Brain pericyte (primary cell): ENCODE results near the gene SEMA3B.
"Not testable (repeated sequence)": the region's sequence is repeated elsewhere in the genome, so short reads cannot be mapped to it uniquely, and the experiment has no call there.

Source experiments
- DNase-seq: peaks from one replicate; pipeline ENCODE4 v3.0.0-alpha.2; 2012; ENCODE audit warnings: low read depth, low spot score

Gene SEMA3B

DNA sequence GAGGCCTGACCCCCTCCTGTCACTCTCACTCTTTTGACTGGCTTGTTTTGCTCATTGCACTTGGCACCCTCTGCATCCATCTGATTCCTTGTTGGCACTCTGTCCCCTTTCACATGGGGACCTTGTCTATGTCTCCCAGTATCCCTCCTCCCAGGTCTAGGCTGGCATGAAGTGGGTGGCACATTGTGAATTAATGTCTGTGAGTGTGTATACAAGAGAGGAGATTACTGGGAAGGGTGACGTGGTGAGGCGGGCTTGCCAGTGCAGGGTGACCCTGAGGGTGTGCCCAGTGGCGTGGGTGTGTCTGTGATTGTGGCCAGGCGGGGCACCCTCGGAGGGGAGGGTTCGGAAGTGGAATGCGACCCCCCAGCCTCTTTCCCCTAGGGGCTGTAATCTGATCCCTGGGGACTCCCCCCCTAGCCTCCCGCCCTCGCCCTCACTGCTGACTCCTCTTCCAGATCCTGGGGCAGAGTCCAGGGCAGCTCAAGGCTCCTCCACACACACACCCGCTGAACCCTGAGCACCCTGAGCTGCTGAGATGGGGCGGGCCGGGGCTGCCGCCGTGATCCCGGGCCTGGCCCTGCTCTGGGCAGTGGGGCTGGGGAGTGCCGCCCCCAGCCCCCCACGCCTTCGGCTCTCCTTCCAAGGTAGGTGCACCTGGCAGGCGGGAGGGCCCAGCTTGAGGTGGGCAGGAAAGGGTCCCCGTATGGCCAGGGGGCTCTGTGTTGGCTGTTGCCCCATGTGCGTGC lies at the start of gene SEMA3B:
SEMA3B (plus strand) TSS at position 445 of the 749 bp plus-strand sequence; CDS start at position 539, 94 bp downstream.
- no peak for DNase-seq

DNA sequence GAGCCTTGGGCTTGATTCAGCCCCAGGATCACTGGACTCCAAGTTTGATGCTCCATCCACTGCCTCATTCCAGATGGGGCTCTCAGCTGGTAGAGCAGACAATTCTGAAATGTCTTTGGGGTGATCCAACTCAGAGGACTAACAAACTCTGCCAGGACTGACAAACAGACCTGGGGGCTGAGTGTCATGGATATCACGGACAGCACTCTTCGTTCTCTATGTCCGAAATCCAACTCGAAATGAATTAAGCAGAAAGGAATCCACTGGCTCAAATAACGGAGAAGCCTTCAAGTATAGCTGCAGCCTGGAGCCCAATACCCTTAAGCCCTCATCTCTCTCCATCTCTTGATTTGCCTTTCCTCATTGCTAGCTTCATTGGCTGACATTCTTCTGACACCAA lies 49.7 kb upstream of the SEMA3B start:
- no peak for DNase-seq

DNA sequence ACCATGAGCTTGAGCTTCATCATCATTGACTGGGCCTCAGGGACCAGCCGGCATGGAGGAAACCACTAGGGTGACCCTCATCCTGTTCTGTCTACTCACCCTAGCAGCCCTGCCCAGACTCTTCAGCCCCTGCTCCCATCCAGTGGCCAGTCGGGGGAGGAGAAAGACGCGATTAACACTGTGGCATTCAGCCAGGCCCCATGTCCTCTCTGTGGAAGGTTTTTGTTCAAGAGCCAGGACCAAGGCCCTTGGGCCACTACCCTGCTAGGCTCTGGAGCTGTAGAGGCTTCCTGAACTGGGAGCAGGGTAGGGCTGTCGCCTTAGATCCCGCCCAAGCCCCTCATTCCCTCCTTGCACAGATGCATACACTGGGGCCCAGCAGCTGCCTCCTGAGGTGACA lies 48.8 kb upstream of the SEMA3B start:
- DNase-seq = no peak

GRCh38 chr3:50221051-50221410 lies 47.9 kb upstream of the SEMA3B start:
- DNase-seq = no peak

DNA sequence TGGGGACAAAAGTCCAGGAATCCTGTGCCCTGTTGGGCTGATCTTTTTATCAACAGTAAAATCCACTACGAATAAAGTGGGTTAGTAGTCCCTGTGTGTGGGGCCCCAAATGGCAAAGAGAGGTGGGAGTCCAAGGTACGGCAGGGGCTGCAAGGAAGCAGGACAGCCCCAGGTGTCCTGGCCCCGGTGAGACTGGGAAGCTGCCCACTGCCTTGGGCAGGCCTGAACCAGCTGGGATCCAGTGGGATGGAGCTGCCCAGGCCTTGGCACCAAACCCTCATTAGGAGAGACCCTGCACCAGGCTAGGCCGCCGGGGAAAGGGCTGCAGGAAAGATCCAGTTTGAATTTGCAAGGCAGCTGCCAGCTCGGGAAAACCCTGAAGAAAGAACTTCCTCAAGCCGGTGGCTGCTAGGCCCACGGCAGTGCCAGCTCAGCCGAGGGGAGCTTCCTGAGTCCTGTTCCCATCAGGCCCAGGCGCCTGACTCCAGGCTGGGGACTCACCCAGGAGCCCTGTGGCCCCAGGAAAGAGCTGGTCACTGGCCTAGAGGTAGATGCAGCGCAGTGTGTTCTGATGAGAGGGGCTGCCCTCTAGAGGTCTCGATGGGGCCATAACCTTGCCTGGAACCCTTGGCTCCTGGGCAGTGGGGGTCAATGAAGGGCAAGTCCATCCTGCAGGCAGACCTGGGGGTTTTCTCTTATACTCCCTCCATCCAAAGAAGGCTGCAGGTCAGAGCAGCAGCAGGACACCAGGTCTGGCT lies 47.4 kb upstream of the SEMA3B start:
- no peak for DNase-seq

GRCh38 chr3:50222169-50222528 lies 46.8 kb upstream of the SEMA3B start:
- DNase-seq = no peak

- no peak for DNase-seq
Measured at GRCh38 chr3:50224639-50225038, 44.3 kb upstream of the SEMA3B start.

DNA sequence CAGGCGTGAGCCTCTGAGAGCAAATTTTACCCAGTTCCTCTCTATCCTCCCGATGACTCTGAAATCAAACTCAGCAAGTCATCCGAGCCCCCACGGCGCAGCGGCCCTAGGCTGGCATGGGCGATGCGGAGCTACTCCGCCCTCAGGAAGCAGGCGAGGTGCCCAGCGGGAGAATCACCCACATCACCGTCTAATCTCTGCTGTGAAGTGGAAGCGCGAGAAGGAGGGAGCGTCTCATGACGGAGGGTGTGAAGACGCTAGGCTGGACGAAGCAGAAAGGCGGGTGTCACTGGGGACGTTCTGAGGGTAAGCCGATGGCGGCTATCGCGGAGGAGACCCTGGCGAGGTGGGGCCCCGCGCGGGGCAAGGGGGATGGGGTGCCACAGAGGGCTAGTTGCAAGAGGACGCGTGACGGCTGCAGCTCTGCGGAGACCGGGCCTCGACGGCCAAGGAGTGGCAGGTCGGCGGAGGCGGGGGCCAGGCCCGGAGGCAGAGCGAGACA lies 42.0 kb upstream of the SEMA3B start:
- DNase-seq = no peak

GRCh38 chr3:50227390-50228183 lies 41.4 kb upstream of the SEMA3B start:
- no peak for DNase-seq

- not testable (repeated sequence) for DNase-seq
Measured at GRCh38 chr3:50228184-50228763, 40.7 kb upstream of the SEMA3B start.

DNA sequence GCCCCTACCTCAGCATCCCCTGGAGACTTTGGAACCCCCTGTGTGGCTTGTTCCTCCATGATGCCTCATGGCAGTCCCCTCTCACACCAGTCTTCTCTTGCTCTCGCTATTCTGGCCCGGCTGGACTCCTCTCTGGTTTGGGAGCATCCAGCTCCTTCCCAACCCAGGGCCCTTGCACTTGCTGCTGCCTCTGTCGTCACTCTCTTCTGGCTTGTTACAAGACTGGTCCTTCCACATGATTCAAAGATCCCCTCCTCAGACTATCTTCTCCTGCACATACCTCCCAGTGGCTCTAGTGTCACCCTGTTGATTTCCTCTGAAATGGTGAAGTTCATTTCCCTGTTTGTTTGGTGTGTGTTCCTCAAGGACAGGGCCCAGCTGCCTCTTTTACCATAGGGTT lies 39.5 kb upstream of the SEMA3B start:
- DNase-seq = no peak

DNA sequence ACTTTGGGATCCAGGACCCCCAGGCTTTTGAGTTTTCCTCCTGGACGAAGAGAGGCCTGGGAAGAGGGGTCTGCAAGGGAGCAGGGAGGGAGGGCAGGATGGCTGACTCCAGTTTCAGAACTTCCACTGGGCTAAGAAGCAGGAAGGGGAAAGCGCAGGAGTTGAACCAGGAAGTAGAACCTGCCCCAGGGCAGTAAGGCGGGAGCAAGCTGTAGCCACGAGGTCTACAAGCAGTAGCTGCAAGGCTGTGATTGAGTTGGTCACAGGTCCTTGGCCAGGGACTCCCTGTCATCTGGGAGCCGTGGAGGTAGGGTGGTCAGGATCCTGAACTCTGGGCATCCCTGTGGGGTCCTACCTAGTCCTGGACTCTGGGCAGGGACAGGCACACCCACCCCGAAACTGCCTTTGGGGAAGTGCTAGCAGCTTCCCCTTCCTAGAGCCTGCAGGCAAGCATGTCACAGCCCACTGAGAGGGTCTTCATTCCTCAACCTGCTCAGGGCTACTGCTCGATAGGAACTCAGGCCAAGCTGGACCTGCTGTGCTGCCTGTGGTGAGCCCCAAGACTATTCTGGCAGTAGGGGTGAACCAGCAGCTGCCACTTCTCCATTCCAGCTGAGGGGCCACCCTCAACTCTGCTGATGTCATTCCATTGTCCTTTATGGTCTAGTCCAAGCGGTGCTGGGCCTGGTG lies 38.7 kb upstream of the SEMA3B start:
- DNase-seq = no peak

GRCh38 chr3:50230794-50231125 lies 38.2 kb upstream of the SEMA3B start:
- no peak for DNase-seq

- DNase-seq = no peak
Measured at GRCh38 chr3:50231581-50231980, 37.4 kb upstream of the SEMA3B start.

GRCh38 chr3:50232303-50232702 lies 36.6 kb upstream of the SEMA3B start:
- DNase-seq = no peak

DNA sequence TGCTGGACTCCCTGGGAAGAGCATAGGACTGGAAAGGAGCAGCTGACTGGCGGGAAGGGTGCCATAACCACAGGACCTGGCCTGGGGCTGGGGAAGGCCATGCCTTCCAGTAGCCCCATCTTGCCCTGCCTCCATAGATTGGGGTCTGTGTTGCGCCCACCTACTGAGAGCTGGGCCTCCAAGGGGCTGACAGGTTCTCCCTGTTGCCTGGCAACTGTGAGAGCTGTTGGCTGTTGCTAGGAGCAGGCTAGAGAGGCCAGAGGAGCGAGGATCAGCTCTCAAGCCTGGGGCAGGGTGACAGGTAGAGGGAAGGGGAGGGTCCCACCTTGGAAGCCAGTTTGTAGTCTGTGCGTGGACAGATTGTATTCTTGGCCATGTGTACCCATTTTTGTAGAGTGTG lies 35.8 kb upstream of the SEMA3B start:
- DNase-seq = no peak

GRCh38 chr3:50235716-50236483 lies 33.0 kb upstream of the SEMA3B start, which contains the start of gene GNAI2:
GNAI2 (plus strand) TSS chr3:50236204; CDS start chr3:50236336, 132 bp downstream.
- DNase-seq = peak; percentile 87

GRCh38 chr3:50236484-50237132 lies 32.3 kb upstream of the SEMA3B start:
- no peak for DNase-seq

DNA sequence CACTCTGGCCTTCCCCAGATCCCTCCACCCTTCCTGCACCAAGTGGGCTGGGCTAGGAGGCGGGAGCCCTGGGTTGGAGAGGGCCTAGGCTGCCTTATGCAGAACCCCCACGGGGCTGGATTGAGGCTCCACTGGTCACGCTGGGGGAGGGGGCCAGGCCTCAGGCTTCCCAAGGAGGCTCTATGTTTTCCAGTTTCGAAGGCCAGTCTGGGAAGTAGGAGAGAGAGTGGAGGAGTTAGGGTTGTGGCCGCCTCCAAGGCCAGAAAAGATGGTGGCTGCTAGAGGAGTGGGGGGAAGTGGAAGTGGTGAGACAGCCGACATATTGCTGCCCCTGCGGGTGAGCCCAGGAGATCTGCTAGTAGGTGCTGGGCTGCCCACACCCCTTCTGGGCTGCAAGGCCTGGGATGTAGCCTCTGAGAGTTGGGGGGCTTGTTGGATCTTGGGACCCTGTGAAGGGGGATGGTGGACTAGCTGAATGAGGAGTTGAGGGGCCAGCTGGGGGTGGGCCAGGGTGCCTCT lies 31.8 kb upstream of the SEMA3B start:
- DNase-seq = no peak
